Measurements from ENCODE around the gene SURF2.

- TF ChIP-seq CTCF (IDR thresholded peaks at IDR 0.05) (no peak), POLR2AphosphoS5 (IDR thresholded peaks at IDR 0.05) (no peak), POLR2A (IDR thresholded peaks at IDR 0.05) (no peak)
Observed at GRCh38 chr9:133367778-133368177, 11.4 kb downstream of the SURF2 start.

Data from suprapubic skin (tissue), 4 donors.